GM18508 (cell line): Measurements from ENCODE around the gene PCDHGC3.

Experiments
- ATAC-seq: cut with Tn5 transposase; IDR thresholded peaks from one replicate; pipeline ENCODE4 v1.9.1; 2021; ENCODE audit warnings: moderate number of reproducible peaks; ENCODE audit not compliant: insufficient read depth, unreplicated experiment

The PCDHGC3 gene

DNA sequence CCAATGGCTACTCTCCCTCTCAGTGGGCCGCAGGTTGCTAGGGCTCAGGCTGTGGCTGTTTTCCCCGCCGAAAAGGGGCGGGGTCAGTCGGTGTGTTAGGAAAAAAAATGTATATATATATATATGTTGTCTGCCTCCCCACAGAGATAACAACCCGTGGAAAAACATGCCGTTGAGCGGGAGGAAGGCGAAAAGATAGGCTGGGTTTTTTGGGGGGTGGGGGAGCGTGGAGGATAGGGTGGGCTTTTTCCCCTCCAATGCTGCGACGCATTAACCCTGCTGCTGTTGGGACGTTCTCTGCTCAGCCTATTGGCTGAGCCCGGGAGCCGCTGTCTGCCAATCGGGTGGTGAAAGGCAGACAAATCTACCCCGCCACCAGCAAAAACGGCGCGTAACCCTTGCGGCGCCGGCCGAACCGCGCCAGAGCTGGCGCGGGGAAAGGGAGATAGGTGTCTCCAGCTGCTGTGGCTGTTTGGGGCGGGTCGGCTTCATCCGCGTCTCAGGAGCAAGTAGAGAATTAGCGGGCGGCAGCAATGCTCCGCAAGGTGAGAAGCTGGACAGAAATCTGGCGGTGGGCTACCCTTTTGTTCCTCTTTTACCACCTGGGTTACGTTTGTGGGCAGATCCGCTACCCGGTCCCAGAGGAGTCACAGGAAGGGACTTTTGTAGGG, 9.0 kb downstream of the PCDHGC3 start, which contains the start of gene PCDHGC4:
Gene PCDHGC4 (plus strand): TSS at position 390 of the 671 bp plus-strand sequence. CDS start 144 bp downstream, at position 534.
- no peak for ATAC-seq

DNA sequence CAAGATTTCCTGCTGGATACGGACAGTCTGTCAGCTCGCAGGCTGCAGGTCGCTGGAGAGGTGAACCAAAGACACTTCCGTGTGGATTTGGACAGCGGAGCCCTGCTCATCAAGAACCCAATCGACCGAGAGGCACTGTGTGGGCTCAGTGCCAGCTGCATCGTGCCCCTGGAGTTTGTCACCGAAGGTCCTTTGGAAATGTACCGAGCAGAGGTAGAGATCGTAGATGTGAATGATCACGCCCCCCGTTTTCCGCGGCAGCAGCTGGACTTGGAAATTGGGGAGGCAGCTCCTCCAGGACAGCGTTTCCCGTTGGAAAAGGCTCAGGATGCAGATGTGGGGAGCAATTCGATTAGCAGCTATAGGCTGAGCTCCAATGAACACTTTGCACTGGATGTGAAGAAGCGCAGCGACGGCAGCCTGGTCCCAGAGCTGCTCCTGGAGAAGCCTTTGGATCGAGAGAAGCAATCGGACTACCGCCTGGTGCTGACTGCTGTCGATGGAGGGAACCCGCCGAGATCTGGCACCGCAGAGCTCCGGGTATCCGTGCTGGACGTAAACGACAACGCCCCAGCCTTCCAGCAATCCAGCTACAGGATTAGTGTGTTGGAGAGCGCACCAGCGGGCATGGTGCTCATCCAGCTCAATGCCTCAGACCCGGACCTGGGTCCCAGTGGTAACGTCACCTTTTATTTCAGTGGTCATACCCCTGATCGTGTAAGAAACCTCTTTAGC, 9.7 kb downstream of the PCDHGC3 start:
- ATAC-seq, result no peak

DNA sequence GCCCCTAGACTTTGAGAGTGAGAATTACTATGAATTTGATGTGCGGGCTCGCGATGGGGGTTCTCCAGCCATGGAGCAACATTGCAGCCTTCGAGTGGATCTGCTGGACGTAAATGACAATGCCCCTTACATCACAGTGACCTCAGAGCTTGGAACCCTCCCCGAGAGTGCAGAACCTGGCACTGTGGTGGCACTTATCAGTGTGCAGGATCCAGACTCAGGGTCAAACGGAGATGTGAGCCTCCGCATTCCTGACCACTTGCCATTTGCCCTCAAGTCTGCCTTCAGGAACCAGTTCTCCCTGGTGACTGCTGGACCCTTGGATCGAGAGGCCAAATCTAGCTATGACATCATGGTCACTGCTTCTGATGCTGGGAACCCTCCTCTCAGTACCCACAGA, 10.3 kb downstream of the PCDHGC3 start:
- ATAC-seq, result no peak

DNA sequence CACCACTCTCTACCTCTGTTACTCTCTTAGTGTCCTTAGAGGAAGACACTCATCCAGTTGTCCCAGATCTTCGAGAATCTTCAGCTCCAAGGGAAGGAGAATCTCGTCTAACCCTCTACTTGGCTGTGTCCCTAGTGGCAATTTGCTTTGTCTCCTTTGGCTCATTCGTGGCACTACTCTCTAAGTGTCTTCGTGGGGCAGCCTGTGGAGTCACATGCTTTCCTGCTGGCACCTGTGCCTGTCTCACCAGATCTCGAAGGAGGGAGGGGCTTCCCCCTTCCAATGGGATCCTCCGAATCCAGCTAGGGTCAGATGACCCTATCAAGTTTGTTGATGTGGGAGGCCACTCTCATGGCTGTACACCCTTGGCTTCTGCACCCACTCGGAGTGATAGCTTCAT, 11.4 kb downstream of the PCDHGC3 start:
- ATAC-seq, result no peak

DNA sequence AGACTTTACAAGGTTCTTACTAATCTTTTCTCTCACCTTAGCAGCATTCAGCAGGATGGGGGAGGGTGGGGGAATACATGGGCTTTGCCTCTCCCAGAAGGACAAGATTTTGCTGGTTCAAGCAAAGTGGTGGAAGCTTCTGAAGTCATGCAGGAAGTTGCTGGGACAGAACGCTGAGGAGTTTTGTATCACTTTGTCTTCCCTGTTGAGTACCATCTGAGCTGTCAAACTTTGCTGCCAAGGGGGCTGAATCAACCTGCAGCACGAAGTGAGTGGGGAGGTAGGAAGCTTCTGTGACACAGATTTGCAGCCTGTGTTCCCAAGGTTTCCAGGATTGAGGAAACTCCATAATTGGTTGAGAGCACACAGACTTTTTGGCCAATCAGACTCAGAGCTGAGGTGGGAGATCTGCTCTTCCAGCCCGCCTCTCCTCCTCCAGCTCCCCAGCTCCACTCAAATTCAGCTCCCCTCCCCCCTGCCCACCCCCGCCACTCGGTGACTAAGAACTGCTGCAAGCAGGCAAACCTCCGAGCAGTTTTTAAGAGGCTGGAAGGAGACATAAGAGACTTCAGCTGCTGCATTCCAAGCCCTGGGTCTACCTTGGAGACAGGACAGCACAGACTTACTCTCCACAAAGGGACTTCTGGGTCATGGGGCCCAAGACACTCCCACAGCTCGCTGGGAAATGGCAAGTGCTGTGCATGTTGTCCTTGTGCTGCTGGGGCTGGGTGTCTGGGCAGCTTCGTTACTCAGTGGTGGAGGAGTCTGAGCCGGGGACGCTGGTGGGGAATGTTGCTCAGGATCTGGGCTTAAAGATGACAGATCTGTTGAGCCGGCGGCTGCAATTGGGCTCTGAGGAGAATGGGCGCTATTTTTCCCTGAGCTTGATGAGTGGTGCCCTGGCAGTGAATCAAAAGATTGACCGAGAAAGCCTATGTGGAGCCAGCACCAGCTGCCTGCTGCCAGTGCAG, 13.1 kb downstream of the PCDHGC3 start, which contains the start of gene PCDHGC5:
Gene PCDHGC5 (plus strand): TSS at position 491 of the 971 bp plus-strand sequence. CDS start 160 bp downstream, at position 651.
- no peak for ATAC-seq

DNA sequence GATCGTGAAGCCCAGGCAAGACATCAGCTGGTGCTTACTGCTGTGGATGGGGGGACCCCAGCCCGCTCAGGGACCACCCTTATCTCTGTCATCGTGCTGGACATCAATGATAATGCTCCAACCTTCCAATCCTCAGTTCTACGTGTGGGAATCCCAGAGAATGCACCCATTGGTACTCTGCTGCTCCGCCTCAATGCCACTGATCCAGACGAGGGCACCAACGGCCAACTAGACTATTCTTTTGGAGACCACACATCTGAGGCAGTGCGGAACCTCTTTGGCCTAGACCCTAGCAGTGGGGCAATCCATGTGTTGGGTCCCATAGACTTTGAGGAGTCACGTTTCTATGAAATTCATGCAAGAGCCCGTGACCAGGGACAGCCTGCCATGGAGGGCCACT, 14.1 kb downstream of the PCDHGC3 start:
- ATAC-seq, result no peak

DNA sequence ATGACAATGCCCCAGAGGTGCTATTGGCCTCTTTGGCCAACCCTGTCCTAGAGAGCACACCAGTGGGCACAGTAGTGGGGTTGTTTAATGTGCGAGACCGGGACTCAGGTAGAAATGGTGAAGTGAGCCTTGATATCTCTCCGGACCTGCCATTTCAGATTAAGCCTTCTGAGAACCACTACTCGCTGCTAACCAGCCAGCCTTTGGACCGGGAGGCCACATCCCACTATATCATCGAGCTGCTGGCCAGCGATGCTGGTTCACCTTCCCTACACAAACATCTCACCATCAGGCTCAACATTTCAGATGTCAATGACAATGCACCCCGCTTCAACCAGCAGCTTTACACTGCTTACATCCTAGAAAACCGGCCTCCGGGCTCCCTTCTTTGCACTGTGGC, 14.5 kb downstream of the PCDHGC3 start:
- no peak for ATAC-seq

DNA sequence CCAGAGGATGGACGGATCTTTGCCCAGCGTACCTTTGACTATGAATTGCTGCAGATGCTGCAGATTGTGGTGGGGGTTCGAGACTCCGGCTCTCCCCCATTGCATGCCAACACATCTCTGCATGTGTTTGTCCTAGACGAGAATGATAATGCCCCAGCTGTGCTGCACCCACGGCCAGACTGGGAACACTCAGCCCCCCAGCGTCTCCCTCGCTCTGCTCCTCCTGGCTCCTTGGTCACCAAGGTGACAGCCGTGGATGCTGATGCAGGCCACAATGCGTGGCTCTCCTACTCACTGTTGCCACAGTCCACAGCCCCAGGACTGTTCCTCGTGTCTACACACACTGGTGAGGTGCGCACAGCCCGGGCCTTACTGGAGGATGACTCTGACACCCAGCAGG, 15.0 kb downstream of the PCDHGC3 start:
- no peak for ATAC-seq

DNA sequence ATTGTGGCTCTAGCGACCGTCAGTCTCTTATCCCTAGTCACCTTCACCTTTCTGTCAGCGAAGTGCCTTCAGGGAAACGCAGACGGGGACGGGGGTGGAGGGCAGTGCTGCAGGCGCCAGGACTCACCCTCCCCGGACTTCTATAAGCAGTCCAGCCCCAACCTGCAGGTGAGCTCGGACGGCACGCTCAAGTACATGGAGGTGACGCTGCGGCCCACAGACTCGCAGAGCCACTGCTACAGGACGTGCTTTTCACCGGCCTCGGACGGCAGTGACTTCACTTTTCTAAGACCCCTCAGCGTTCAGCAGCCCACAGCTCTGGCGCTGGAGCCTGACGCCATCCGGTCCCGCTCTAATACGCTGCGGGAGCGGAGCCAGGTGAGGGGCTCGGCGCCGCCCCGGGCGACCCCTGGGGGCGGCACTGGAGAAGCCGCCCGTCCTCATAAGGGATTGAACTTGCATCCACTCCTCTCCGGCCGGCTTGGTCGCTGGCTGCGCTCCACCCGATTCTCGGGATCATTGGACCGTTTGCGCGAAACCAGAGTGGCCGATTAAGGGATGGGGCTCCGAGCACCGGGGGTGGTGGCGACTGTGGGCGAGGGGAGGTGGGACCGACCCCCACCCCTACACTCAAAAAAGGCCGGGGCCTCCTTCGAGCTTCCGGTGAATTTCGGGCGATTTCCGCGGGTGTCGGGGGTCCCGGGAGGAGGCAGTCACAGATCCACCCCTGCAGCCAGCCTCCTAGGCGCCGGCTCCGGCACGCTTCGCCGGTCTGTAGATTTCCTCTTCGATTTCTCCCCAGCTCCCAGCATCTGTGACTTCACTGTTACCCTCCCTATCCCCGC, 15.8 kb downstream of the PCDHGC3 start:
- no peak for ATAC-seq

DNA sequence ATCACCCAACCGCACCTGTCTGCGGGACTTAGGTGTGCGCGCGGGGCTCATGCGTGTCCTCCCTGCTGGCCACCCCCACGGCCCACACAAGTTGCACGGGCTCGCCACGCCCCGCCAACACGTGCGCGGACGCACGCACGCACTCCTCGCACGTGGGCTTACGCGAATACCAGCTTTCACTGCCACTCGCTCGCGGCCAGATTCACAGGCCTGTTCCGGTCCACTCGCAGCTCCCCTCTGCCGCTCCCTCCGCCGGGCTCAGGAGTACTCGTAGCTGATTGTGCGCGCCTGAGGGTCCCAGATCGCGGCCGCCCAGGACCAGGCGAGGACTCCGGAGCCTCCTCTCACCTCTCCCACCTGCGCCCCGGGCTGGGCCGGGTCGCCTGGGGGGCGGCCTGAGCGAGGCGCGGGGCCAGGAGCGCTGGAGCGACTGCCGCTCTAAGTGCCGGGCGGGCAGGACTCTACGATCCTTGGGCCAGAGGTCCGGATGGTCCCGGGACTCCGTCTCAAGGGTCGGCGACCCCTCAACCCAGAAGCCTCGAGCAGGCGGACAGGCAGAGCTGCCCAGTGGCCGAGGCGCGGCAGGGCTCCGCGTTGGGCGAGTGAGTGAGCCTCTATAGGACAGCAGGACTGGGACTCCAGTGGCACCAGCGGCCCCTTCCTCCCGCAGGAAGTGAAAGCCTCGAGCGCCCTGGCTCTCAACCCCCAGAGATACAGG, 16.6 kb downstream of the PCDHGC3 start:
- no peak for ATAC-seq

DNA sequence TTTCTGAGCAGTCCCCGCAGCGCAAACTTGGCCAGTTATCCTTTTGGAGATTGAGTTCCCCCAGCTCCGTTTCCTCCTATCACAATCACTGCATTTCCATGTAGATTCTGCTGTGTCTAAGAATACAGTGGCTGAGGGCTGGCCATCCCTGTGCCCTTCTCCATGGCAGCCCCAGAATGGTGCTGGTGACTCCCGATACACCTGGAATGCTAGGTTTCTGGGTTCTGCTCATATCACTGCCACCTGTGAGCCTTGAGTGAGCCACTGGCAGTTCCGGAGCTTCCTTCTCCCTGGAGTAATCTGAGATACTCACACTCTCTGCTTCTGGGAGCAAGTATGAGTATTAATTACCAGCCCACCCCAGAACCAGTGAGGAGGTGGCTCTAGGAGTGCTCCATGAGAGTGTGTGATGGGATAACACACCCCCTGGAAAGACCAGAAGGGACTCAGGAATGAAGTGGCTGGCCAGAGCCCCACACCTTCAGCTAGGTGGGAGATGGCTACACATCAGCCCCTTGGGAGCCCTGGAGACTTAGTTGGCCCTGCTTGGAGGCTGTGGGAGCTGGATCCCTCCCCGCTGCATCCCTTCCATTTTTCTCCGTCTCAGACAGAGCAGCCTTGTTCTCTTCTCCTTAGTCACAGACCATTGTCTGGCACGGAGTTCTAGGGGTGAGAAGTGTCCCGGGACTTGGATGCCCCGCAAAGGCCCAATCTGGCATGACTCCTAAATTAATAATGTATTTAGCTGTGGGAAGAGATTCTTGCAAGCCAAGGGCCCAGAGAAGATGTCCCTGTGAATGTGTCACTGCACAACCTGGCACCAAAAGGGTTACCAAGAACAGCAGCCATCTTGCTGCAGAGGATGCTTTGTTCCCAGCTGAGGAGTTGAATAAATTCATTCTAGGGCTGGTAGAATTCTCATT, 18.0 kb downstream of the PCDHGC3 start:
- no peak for ATAC-seq

DNA sequence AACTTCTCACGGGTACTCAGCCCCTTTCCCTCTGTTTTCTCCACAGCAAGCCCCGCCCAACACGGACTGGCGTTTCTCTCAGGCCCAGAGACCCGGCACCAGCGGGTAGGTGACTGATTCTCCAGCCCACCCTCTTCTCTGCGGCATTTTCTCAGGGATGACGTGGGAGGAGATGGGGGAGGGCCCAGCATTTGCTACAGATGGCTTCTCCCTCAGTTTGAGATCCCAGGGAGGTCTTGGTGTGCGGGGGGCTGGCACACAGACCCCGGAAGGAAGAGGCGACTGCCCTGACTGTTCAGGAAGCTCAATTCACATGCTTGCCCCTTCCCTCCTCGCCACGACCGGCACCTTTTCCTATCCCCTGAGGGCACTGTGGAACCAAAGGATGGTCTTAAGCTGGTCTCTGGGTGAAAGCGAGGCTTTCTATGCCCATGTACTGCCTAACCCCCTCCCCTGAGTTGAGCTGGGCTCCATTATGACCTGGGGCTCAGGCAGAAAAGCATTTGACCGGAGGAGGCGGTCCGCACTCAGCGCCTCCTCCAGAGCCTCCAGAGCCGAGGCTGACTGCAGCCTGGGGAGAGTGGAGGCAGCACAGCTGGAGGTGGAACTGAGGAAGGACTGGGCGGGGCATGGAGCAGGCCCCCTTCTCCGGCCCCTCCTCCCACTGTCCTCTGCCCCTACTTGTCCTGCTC, 19.1 kb downstream of the PCDHGC3 start:
- ATAC-seq, result no peak

DNA sequence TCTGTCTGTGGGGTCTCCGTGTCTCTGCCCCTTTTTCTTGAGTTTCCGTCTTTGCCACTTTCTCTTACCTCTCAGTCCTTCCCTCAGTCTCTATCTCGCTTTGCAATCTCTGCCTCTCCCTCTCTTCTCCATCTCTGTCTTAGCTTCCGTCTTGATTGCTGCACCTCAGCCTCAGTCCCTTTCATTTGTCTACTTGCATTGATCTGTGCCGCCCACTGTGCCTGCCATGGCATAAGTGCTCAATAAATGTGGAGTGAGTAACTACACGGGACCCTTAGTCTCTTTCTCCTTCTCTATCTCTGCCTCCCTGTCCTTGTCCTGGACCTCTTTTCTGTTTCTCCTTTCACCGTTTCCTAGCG, 19.7 kb downstream of the PCDHGC3 start:
- ATAC-seq, result no peak

DNA sequence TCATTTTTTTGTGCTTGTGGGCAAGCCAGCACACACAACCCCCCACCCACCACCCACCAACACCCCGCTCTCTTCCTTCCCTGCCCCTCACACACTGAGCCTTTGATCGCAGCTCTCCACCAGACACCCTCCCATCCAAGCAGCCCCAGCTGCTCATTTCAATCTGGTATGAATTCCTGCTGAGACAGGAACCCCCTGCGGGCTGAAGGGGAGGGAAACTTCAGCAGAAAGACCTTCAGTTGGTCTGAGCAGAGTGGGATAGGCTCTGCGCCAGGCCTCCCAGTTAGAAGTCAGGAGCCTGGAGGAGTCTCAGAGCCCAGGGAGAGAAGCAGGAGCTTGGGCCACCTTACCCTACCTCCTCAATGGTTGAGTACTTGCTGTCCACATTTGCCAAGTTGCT, 20.3 kb downstream of the PCDHGC3 start:
- no peak for ATAC-seq

DNA sequence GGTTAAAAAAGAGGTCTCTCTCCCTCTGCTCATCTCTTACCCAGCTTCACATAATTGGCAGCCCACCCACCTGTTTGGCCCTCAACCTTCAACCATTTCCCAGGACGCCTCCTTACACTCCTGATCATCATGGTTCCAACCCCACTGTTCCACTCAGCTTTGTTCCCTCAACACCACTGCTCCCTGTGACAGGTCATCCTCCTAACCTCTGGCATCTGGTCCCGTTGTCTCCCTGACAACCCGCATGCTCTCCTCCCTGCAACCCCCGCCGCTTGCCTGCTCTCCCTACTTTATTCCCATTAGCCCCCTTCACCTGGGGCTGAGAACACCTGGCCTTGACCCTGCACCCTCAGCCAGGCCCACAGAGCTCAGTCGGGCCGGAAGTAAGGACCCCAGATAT, 26.0 kb downstream of the PCDHGC3 start:
- no peak for ATAC-seq

DNA sequence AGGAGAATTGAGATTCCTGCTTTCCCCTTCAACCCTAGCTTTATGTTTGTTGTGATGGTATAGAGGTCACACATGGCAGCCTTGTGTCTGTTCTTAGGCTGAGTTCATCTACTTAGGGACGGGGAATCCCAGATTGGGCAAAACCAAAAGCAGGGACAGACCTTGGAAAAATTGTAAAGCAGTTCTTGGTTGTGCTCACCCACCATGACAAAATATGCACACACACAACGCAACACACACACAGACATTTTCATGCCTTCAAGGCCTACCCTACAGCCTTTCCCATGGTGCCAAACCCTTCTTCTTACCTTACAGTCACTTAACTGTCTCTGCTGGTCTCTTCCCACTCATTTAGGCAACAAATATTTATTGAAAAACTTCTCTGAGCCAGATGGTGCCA, 27.9 kb downstream of the PCDHGC3 start:
- ATAC-seq, result no peak

DNA sequence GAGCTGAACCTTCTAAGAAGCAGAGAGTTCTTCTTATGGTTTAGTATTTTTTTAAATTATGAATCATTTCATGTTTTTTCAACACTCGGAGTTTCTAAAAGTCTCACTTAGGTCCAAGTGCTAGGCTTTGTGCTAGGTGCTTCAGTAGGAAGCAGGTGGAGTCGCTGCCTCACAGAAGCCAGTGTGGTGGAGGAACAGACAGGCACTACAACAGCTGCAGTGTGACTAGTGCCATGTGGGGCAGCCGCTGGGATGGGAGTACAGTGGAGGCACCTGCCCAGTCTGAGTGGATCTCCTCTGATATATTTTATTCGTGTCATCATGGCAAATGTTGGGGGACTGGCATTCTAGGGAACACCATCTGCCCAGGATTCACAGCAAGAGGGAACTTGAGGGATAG, 28.4 kb downstream of the PCDHGC3 start:
- ATAC-seq, result no peak
